ENCODE data around the gene RNF166. TPM values are rescaled to one million over a fixed set of nuclear protein-coding genes. Genes with fewer than 3 reads are reported as not detected.

Gene RNF166
- polyA plus RNA-seq, 4 donors = 14.1 to 21.7 (median 19.9) TPM

GRCh38 chr16:88725609-88726407, 19.6 kb upstream of the RNF166 start:
- no peak for DNase-seq (ENCODE audit: low read depth in 4 of 4, low spot score in 3 of 4)

DNA sequence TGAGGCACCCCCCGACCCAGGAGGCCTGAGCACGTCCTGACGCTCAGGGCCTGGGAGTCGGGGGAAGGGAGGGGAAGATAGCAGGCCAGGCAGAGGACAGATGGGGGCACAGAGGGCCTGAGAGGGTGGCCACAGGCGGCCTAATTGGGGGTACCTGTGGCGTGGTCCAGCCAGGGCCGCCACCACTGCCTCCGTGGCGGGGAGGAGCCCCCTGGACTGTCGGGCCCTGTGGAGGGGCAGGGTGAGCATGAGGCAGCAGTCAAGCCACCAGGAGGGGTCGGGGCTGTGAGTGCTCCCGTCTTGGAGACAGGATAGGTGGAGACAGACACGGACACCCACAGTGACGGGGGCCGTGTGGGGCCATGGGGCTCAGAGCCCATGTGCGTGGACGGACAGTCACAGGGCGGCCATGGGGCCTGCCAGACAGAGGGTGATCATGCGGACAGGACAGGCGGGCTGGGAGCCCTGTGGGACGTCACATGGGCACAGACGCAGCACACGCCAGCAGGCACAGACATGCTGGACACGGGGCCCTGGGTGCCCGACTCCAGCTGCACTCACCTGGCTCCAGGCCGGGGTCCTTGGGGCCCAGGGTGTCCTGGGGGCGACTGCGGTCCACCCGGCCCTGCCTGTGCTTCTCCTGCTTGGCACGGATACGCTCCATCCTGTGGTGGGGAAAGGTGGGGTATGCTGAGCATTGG, 18.8 kb upstream of the RNF166 start:
- DNase-seq (ENCODE audit: low read depth in 4 of 4, low spot score in 3 of 4) = no peak

GRCh38 chr16:88723911-88724310, 17.7 kb upstream of the RNF166 start:
- no peak for DNase-seq (ENCODE audit: low read depth in 4 of 4, low spot score in 3 of 4)

DNA sequence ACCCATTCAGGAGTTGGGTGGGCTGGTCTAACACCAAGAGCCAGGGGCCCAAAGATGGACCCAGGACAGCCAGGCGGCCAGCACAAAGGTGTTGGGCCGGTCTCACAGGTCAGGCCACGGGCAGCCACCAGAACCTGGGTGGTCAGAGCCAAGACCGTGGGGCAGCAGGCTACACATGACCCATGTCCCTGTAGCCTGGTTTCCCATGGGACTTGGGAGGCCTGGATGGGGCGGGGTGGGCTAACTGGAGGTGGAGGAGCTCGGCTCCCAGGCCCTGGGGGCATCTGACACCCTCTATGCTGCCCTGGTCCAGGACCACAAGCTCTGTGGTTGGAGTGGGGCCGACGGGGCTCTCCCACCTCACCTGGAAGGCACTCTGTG, 17.3 kb upstream of the RNF166 start:
- DNase-seq (ENCODE audit: low read depth in 4 of 4, low spot score in 3 of 4) = no peak

DNA sequence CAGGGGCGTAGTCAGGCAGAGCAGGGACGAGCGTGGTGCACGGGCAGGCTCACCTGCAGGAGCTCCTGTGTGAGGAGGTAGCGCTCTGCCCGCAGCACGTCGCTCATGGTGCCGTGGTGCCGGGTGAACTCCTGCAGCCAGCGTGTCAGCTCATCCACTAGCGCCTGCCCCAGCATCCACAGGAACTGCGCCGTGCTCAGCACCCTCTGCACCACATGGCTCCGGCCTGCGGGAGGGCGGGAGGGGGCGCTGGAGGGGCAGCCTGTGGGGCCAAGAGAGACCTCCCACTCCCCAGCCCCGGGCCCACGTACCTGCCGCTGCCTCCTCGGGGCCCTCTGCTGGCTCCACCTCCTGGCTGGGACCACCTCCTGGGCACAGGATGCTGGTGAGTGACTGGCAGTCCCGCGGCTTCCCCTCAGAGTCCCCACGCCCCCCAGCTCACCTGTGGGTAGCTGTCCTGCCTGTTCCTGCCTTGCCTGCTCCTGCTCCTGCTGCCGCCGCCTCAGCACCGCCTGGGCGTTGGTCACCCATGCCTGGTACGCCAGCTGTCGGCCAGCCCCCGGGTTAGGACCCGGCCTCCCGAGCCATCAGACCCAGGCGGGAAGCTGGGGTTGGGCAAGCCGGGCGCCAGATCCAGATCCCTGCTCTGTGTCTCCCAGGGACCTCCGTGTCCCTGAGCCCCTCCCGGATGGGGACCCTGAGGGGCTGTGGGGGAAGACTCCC, 16.7 kb upstream of the RNF166 start:
- DNase-seq (ENCODE audit: low read depth in 4 of 4, low spot score in 3 of 4) = no peak

DNA sequence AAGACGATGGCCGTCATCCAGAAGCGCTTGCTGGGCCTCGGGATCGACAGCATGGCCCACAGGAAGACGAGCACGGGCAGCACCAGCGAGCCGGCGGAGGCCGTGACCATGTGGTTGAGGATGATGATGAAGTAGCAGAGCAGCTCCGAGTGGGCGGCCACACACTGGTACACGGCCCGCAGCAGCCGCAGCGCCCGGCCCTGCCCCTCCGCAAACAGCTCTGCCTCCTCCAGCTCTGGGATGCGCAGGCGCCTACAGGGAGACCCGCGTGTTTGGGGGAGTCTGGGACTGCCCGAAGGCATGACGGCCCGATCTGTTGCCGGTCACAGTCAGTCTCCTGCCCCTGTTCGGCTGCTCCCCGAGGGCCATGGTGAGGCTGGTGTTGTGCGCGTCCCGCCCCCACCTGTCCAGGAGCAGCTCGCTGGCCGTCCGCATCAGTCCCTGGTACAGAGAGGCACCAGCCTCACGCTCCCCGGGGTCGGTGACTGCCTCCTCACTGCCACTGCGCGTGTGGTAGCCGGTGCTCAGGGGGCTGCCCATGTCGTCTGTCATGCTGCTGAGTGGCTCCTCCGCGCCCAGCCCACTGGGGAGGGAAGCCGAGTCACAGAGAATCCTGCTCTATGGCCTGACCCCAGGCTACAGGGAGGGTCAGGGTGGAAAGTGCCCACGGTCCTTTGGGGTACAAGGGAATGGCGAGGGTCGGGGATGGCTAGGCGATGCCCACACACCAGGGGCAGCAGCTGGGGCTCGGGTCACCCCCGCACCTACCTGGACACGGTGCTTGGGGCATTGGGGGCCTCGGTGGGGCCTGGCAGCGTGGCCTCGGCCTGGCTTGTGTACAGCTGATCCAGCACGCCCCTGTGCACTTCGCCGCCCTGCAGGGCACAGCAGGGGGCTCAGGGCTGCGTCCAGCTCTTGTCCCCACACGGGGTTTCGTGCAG, 15.9 kb upstream of the RNF166 start:
- DNase-seq (ENCODE audit: low read depth in 4 of 4, low spot score in 3 of 4) = no peak

- no peak for DNase-seq (ENCODE audit: low read depth in 4 of 4, low spot score in 3 of 4)
These were observed 15.0 kb upstream of the RNF166 start for GRCh38 chr16:88721236-88721635.

DNA sequence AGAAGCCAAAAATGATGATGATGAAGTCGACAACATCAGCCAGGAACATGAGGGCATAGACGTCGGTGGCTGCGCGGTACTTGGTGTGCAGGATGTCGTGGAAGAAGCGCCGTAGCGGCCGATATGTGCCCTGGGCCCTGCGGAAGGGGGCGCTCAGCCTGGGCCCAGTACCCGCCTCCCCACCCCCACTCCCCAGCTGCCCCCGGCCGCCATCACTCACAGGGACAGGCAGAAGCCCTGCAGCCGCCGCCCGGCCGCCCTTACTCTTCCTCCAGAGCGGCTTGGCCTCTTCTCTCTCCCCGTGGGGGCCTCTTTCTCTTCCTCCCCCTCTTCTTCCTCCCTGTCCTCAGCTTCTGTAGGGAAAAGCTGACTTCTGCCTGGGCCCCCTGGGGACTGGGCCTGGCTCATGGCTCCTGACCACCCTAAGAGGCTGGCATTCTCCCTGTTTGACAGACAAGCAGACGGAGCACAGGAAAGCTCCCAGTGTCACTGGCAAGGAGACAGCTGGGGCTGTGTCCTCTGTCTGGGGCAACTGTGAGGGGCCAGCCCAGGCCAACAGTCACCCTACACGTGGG, 14.3 kb upstream of the RNF166 start:
- no peak for DNase-seq (ENCODE audit: low read depth in 4 of 4, low spot score in 3 of 4)

DNA sequence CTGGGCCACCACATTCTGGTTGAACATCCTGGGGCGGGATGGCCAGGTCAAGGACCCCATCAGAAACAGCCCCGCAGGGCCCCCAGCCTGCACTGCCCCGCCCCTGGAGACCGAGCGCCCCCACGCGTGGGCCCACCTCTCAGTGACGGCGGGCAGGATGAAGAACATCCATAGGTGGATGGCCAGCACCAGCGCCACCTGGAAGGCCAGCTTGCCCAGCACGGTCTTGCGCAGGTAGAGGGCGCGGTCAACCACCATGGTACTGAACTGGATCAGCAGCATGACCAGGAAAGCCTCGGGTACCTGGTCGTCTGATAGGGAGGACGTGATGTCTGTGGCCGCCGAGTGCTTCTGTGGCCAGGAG, 13.7 kb upstream of the RNF166 start:
- DNase-seq (ENCODE audit: low read depth in 4 of 4, low spot score in 3 of 4) = no peak

GRCh38 chr16:88719267-88719932, 13.2 kb upstream of the RNF166 start:
- no peak for DNase-seq (ENCODE audit: low read depth in 4 of 4, low spot score in 3 of 4)

DNA sequence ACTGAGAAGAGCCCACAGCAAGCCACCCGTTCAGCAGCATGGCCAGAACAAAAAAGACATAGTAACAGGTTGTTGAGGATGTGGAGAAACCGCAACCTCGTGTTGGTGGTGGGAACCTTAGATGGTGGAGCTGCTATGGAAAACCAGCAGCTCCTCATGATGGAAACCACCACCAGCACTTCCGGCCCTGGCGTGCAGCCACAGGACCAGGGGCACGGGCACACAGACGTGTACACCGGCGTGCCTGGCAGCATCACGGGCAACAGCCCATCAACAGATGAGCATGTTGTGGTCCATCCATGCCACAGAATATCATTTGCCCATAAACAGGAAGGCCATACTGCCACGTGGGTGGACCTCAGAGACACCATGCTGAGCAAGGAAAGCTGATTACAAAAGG, 12.0 kb upstream of the RNF166 start:
- DNase-seq (ENCODE audit: low read depth in 4 of 4, low spot score in 3 of 4) = no peak

GRCh38 chr16:88716601-88717001, 10.4 kb upstream of the RNF166 start:
- no peak for DNase-seq (ENCODE audit: low read depth in 4 of 4, low spot score in 3 of 4)

DNA sequence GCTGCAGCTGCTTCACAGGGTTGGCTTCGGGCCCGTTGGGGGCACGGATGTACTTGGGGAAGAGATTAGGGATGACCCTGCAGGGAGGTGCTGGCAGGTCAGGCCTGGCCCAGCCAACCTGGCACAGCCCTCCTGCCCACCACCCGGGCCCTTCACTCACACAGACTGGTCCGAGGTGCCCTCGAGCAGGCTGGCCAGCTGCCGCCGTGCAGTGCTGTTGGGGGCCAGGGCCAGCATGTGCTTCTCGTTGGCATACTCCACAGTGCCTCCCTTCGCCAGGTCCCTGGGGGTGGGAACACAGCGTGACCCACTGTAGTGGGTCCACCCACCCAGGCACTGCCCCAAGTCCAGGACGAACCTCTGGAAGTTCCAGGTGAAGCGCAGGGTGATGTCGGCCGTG, 10.0 kb upstream of the RNF166 start:
- no peak for DNase-seq (ENCODE audit: low read depth in 4 of 4, low spot score in 3 of 4)

DNA sequence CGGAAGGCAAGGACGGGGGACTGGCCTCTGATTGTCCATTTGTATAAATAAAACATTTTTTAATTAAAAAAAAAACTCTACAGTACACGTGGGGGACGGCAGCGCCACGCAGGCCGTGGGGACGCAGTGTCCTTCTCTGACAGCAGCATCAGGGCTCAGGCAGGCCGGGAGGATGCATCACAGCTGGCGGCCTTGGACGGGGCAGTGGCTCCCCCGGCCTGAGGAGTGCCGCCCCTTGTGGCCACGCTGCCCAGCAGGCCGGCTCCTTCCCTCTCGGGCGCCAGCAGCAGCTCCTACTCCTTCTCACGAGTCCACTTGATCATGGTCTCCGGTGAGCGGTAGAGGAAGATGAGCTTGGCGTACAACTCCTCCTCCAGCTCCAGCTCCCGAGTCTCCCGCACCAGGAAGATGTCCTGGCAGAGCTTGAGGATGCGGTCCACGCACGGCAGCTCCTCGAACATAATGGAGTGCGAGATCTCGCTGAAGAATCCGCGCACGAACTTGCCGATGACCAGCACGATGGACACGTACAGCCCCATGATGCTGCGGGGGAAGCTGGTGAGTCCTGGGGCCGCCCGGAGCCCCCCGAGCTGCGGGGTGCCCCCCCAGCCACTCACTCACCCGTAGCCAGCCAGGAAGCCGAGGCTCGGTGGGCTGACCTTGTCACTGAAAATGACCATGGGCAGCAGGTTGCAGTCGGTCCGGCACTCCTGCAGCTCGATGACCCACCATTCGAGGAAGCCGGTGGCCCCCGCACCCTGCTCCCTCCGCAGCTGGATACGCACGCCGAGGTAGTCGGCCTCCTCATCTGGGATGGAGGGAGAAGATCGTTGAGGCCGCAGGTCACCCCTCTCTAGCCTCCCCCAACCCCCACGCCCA, 9.3 kb upstream of the RNF166 start:
- no peak for DNase-seq (ENCODE audit: low read depth in 4 of 4, low spot score in 3 of 4)

- DNase-seq (ENCODE audit: low read depth in 4 of 4, low spot score in 3 of 4) = no peak
These were observed 8.5 kb upstream of the RNF166 start for GRCh38 chr16:88714420-88715302.

DNA sequence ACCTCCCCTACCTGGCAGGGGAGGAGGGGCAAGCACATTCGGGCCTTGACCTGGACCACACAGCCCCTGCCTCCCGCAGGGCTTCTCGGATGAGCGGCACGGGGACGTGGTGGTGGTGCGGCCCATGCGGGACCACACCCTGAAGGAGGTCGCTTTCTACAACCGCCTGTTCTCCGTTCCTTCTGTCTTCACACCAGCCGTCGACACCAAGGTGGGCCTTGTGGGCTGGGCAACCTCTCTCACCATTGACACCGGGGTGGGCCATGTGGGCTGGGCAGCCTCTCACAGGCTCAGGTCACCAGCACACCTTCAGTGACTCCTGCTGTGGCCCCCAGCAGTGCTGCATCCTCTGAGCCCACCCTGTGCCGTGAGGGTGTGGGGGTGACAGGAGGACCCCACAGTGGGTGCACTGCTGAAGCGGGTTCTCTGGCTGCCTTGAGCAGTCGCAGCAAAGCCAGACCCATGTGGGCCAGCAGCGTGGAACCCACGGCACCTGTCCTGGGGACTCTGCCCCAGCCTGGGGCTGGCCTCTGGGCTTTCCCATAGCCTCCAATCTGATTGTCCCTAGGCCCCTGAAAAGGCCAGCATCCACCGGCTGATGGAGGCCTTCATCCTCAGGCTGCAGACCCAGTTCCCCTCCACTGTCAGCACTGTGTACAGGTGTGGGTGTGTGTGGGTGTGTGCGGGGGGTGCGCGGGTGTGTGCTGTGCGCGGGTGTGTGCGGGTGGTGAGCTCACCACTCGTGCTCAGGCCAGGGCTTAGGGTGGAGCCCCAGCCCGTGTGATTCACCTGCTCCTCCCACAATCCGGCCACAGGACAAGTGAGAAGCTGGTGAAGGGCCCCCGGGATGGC, 7.6 kb upstream of the RNF166 start:
- DNase-seq (ENCODE audit: low read depth in 4 of 4, low spot score in 3 of 4) = no peak

DNA sequence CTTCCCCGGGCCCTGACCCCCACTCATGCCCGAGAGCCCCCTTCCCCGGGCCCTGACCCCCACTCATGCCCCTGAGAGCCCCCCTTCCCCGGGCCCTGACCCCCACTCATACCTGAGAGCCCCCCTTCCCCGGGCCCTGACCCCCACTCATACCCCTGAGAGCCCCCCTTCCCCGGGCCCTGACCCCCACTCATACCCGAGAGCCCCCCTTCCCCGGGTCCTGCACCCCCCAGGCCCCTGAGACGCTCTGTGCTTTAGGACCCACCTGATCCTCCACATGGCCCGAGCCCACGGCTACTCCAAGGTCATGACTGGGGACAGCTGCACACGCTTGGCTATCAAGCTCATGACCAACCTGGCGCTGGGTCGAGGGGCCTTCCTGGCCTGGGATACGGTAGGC, 6.8 kb upstream of the RNF166 start:
- no peak for DNase-seq (ENCODE audit: low read depth in 4 of 4, low spot score in 3 of 4)
